Measurements from ENCODE around the gene INTS11. TPM values are rescaled to one million over a fixed set of nuclear protein-coding genes. Genes with fewer than 3 reads are reported as not detected.

INTS11 gene
- total and polyA plus RNA-seq, 10 of the 15 experiments (the other 5 are each of a cell fraction or from before 2014, with no cell fraction given) = 2.5 to 117 (median 77.7) TPM

GRCh38 chr1:1318777-1319645 is 5.4 kb downstream of the INTS11 start (continued):
- no peak for TF ChIP-seq BCLAF1 (IDR thresholded peaks at IDR 0.05)

- CTCF ChIA-PET = no interaction called here
- SMC1A ChIA-PET (ENCODE audit: uncharacterized antibody, unreplicated experiment) = no interaction called here
- H3K36me3 ChIP-seq (ENCODE audit: control insufficient read depth in 2 of 2, insufficient read depth in 2 of 2, low read length in 1 of 2) = peaks cover 3 to 27% of the 10 kb centered on the region in 2 experiments; a peak in 3 of 4 replicates
- TF ChIP-seq STAT1 (conservative IDR thresholded peaks at IDR 0.05) (no peak), FOXK2 (IDR thresholded peaks at IDR 0.05) (no peak), SIN3A (IDR thresholded peaks at IDR 0.05; ENCODE audit: low read depth, low read length) (no peak), SMC3 (IDR thresholded peaks at IDR 0.05; ENCODE audit: borderline replicate concordance, low read length) (no peak), EZH2 (IDR thresholded peaks at IDR 0.05; ENCODE audit: borderline replicate concordance, control insufficient read depth, low read depth, low read length) (no peak), EP300 (IDR thresholded peaks at IDR 0.05; ENCODE audit: borderline replicate concordance in 1 of 2, control insufficient read depth in 1 of 2, low read depth in 2 of 2, low read length in 2 of 2) (no peak), SPI1 (IDR thresholded peaks at IDR 0.05; ENCODE audit: borderline replicate concordance, insufficient read depth, low read depth, low read length) (no peak), SMAD1 (IDR thresholded peaks at IDR 0.05; ENCODE audit: low read depth, partially characterized antibody) (no peak), MEF2A (IDR thresholded peaks at IDR 0.05; ENCODE audit: insufficient read depth, low read depth, low read length) (no peak), BCL3 (IDR thresholded peaks at IDR 0.05; ENCODE audit: borderline replicate concordance, insufficient read depth, low read depth, low read length, poor library complexity, severe bottlenecking) (no peak), PRDM15 (CRISPR knock-in tag; IDR thresholded peaks at IDR 0.05) (no peak)
Observed at GRCh38 chr1:1318131-1318652, 6.3 kb downstream of the INTS11 start.

More at GRCh38 chr1:1318131-1318652, 6.3 kb downstream of the INTS11 start:
- Histone ChIP-seq H3K79me2 (ENCODE audit: control insufficient read depth, insufficient read depth, low read length) (peaks cover 22% of the 10 kb centered on the region), H3K27me3 (replicated peaks in 1 of 2; ENCODE audit: control insufficient read depth in 2 of 2, insufficient read depth in 2 of 2, low read length in 1 of 2) (no peaks in the 10 kb centered on the region), H3K9me3 (replicated peaks; ENCODE audit: control insufficient read depth, insufficient read depth, low read length) (no peaks in the 10 kb centered on the region), H3K9ac (ENCODE audit: control insufficient read depth, insufficient read depth, low read length) (no peak overlapping the region), H3K27ac (ENCODE audit: control insufficient read depth, insufficient read depth) (no peak overlapping the region), H3K4me2 (ENCODE audit: control insufficient read depth, insufficient read depth) (no peak overlapping the region), H2AFZ (ENCODE audit: control insufficient read depth, low read depth, low read length) (no peak overlapping the region), H3K4me1 (ENCODE audit: control insufficient read depth, insufficient read depth, low read length) (peaks cover 5% of the 10 kb centered on the region), H3K4me3 (no peak overlapping the region), H4K20me1 (ENCODE audit: control insufficient read depth, insufficient read depth) (no peaks in the 10 kb centered on the region; the same call in 1 of the 2 replicates)
- in situ Hi-C loops (cut with MboI) (no loop called here), intact Hi-C loops (cut with micrococcal nuclease; ENCODE audit: unreplicated experiment) (no loop called here)
- TSS peak; percentile 39 for BruUV-seq (replicated peaks)
- ChIA-PET POLR2A (no interaction called here), RAD21 (ENCODE audit: unreplicated experiment) (no interaction called here)
- no peak for DNase-seq (ENCODE audit: low read depth, low spot score)
- WGBS (ENCODE audit: insufficient coverage, insufficient replicate concordance, low lambda C conversion rate, missing lambda C conversion rate) = 98% methylated on average over 9 of the region's 9 CpGs
- no peak for ATAC-seq
- FAIRE-seq = no peak
